ENCODE data around the gene FEZ2.

DNA sequence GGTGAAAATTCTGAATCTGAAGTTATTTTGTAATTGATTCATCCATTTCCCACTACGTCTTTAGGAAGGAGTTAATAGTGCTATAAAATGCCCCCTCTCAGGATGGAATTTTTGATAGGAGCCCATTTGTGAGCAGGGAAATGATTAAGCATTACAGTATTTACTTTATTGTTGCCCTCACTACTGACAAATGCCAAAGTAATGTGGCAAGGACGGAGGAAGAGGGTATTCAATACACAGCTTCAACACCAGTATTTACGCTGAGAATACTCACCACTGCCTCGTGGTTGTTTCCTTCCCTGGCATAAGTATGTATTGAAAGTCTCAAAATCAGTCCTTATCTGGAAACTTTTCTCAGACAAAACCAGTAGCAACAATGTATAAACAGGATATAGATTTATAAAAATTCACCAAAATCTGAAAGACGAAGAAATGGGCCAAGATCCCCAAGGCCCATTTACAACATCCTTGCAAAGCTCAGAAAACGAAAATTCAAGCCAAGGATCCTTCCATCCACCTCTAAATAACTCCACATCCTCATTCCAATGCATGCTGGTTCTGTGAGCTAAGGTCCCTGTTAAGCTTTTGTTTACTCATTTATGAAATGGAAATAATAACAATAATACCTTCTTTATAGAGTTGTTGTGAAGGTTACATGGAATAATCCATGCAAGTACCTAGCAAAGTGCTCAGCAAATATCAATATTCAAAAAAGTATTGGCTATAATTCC is 29.3 kb downstream of the FEZ2 start:
- TF ChIP-seq ESRRG (CRISPR knock-in tag; IDR thresholded peaks at IDR 0.05) (no peak), ZFP30 (CRISPR knock-in tag; IDR thresholded peaks at IDR 0.05) (no peak), SNAI2 (CRISPR knock-in tag; IDR thresholded peaks at IDR 0.05) (no peak), OSR1 (CRISPR knock-in tag; IDR thresholded peaks at IDR 0.05) (no peak), GLIS3 (CRISPR knock-in tag; IDR thresholded peaks at IDR 0.05) (no peak), ARNTL (CRISPR knock-in tag; IDR thresholded peaks at IDR 0.05; ENCODE audit: borderline replicate concordance, low read depth) (no peak), RARB (CRISPR knock-in tag; IDR thresholded peaks at IDR 0.05) (no peak)
- TF ChIP-seq, protein P1, sequence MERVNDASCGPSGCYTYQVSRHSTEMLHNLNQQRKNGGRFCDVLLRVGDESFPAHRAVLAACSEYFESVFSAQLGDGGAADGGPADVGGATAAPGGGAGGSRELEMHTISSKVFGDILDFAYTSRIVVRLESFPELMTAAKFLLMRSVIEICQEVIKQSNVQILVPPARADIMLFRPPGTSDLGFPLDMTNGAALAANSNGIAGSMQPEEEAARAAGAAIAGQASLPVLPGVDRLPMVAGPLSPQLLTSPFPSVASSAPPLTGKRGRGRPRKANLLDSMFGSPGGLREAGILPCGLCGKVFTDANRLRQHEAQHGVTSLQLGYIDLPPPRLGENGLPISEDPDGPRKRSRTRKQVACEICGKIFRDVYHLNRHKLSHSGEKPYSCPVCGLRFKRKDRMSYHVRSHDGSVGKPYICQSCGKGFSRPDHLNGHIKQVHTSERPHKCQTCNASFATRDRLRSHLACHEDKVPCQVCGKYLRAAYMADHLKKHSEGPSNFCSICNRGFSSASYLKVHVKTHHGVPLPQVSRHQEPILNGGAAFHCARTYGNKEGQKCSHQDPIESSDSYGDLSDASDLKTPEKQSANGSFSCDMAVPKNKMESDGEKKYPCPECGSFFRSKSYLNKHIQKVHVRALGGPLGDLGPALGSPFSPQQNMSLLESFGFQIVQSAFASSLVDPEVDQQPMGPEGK (CRISPR knock-in tag; IDR thresholded peaks at IDR 0.05; ENCODE audit: borderline replicate concordance) = no peak
- TF ChIP-seq, protein P2, sequence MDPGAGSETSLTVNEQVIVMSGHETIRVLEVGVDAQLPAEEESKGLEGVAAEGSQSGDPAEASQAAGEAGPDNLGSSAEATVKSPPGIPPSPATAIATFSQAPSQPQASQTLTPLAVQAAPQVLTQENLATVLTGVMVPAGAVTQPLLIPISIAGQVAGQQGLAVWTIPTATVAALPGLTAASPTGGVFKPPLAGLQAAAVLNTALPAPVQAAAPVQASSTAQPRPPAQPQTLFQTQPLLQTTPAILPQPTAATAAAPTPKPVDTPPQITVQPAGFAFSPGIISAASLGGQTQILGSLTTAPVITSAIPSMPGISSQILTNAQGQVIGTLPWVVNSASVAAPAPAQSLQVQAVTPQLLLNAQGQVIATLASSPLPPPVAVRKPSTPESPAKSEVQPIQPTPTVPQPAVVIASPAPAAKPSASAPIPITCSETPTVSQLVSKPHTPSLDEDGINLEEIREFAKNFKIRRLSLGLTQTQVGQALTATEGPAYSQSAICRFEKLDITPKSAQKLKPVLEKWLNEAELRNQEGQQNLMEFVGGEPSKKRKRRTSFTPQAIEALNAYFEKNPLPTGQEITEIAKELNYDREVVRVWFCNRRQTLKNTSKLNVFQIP (CRISPR knock-in tag; IDR thresholded peaks at IDR 0.05; ENCODE audit: borderline replicate concordance, low read depth) = no peak
